Left hindlimb (tissue), 1 donor: ENCODE measurements around the gene GJA8.
"Not testable (repeated sequence)": the region's sequence is repeated elsewhere in the genome, so short reads cannot be mapped to it uniquely, and the experiment has no call there.

Experiments used
- DNase-seq: peaks from one replicate; pipeline ENCODE4 v3.0.0-alpha.2; 2018

Gene GJA8

GRCh38 chr1:147902253-147902845, at the start of gene GJA8:
Gene GJA8 (plus strand): TSS chr1:147902795. CDS start chr1:147907956, 5,161 bp downstream.
- no peak for DNase-seq

DNA sequence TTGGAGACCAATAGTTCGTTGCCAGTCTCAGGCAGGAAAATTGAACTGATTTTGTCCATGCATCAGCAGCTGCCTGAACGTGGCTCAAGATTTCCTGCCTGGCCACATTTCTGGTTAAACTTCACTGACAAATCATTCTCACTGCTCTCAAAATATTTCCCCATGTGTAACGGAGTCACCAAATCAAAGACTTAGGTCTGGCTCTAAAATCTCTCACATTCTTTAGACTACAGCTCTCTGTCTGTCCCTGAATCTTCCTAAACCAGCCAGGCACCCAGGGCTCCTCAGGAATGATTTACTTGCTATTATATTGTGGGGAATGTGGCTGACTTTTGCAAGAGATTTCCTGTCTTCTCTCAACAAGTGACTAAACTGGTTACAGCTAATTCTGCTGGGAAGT, 49.2 kb upstream of the GJA8 start:
- DNase-seq, result no peak

DNA sequence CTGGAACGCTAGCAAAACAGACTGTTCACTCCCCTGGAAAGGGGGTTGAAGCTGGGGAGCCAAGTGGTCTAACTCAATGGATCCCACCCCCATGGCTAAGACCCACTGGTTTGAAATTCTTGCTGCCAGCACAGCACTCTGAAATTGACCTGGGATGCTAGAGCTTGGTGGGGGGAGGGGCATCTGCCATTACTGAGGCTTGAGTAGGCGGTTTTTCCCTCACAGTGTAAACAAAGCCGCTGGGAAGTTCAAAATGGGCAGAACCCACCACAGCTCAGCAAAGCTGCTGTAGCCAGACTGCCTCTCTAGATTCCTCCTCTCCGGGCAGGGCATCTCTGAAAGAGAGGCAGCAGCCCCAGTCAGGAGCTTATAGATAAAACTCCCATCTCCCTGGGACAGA, 47.6 kb upstream of the GJA8 start:
- not testable (repeated sequence) for DNase-seq

- not testable (repeated sequence) for DNase-seq
These were observed 46.6 kb upstream of the GJA8 start for GRCh38 chr1:147855996-147856395.

DNA sequence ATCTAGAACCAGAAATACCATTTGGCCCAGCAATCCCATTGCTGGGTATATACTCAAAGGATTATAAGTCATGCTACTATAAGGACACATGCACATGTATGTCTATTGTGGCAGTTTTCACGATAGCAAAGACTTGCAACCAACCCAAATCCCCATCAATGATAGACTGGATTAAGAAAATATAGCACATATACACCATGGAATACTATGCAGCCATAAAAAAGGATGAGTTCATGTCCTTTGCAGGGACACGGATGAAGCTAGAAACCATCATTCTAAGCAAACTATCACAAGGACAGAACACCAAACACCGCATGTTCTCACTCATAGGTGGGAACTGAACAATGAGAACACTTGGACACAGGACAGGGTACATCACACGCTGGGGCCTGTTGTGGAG, 35.4 kb upstream of the GJA8 start:
- not testable (repeated sequence) for DNase-seq

DNA sequence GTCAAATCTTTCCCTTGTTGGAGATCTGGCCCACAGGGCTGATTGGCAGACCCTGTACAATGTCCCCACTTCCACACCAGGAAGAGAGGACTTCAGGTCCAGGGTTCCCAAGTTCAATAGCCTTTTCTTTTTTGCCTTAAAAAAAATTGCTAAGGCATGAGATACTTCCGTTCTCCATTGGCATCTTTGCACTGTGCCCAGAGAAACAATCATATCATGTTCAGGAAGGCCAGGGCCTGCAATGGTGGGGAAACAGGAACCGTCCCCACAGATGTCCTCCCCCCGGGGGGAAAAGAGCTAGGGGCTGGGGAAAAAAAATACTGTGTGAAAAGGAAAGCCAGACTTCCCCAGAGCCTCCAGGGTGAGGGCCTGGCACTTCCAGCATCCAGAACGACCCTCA, 24.6 kb upstream of the GJA8 start:
- DNase-seq, result no peak

GRCh38 chr1:147879911-147880310, 22.7 kb upstream of the GJA8 start:
- DNase-seq, result no peak

DNA sequence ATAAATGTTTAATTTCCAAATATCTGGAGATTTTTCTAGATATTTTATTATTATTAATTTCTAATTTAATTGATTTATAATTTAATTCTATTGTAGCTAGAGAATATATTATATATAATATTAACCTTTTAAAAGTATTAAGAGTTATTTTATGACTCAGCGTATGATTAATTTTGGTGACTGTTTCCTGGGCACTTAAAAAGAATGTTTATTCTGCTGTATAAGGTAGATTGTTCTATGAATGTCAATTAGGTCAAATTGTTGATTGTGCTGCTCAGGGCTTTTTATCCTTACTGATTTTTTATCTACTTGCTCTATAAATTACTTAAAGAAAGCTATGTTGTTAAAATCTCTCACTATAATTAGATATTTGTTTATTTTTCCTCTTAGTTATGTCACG, 20.1 kb upstream of the GJA8 start:
- DNase-seq, result no peak

DNA sequence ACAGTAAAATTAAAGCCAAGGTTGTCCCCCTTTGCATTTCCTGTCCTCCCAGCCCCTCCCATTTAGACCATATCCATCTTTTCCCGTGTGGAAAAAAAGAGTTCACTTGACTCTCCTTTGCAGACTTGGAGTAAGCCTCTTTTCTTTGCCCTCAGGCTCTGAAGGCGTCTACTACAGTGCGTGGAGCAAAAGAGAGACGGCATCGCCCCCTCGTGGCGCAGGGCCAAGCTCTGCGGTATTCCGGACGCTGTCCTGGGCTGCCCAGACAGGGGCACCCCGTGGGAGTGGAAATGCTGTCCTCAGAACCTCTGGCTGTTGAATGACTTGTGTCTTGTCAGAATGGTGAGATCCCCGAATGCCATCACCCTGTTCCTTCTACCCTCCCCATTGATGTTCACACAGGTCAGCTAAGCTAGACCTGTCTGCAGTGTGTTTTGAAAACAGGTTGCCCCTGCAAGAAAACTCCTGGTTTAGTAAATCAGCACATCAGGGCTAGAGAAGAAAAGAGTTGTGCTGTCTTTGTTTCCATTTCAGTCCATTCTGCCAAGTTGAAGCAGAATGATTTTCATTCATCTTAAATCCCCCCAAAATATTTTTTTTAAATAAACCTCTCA, 12.3 kb upstream of the GJA8 start:
- peak; percentile 68 for DNase-seq

GRCh38 chr1:147891088-147891487, 11.5 kb upstream of the GJA8 start:
- DNase-seq, result no peak

DNA sequence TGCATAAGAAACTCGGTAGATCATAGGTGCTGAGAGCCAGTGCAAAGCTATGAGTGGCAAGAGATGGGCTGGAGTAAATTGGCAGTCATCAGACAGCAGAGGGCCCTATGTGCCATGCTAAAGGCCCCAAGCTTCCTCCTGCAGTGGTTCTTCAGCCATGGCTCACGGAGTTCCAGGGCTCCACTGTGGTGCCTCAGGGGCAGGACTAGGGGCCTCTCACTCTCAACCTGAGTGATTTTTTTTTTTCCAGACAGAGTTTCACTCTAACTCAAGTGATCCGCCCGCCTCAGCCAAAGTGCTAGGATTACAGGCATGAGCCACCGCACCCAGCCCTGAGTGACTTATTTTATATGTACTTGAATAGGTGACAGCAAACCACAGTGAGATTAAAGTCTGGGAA, 10.4 kb upstream of the GJA8 start:
- no peak for DNase-seq

GRCh38 chr1:147892731-147893214, 9.8 kb upstream of the GJA8 start:
- peak; percentile 43 for DNase-seq

DNA sequence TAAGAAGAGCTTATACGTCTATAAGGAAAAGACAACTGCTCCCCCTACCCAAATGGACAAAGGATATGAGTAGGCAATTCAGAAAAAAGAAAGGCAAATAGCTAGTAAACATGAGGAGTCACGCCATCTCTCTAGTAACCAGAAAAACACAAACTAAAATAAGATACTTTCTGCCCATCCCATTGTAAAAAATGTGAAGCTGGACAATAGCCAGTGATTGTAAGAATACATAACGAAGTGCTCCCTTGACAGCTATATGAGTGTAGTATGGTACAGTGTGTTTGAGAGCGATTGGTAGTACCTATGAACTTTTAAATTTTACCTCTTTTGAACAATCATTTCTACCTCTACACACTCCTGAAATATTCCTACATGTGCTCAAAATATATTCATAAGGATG, 7.5 kb upstream of the GJA8 start:
- no peak for DNase-seq

DNA sequence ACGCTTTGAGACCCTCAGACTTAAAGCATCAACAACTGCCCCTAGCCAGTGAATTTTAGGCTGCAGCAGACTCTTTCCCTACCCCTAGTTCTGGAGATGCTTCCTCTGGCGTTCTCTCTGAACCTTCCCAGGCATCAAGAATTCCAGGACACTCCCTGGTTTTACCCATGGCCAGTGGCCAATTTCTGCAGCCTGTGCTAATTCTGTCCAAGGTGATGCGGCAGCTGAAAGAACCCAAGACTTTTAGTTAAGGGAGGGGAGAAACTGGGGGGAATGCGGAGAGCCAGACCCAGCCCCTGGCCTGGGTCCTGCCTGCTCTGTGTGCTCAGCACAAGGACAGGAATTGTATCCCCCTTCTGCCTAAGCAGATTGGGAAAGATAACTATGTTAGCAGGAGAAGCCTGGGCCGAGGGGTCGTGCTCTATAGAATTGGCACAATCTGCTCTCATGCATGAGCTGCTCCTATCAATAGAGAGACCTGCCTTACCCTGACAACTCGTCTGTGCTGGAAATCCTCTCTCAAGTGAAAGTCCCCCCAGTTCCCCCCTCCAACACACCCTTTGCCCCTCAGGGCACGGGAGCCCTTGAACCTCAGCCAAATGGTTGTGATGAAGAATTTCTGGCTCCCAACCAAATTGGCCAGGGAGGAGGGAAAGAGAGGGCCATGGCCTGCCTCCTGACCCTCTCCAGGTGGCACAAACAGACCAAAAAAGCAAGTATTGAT, 5.4 kb upstream of the GJA8 start:
- DNase-seq, result no peak

DNA sequence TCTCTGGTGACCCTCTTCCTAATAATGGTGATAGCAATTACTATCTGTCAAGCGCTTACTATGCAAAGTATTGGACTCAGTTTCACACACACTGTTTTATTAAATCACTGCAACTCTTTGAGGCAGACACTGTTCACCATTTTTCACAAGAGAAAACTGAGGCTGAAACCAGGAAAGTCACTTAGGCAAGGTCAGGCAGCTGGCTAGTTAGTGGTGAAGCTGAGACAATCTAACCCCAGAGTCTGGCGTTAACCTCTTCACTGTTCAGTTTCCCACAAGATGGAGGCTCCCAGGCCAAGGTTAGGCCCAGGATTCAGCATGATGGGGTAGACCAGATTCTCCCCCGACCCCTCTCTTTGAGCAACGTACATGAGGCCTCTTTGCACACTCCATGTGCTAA, 4.8 kb upstream of the GJA8 start:
- no peak for DNase-seq

GRCh38 chr1:147904726-147905125, 2.1 kb downstream of the GJA8 start:
- no peak for DNase-seq

DNA sequence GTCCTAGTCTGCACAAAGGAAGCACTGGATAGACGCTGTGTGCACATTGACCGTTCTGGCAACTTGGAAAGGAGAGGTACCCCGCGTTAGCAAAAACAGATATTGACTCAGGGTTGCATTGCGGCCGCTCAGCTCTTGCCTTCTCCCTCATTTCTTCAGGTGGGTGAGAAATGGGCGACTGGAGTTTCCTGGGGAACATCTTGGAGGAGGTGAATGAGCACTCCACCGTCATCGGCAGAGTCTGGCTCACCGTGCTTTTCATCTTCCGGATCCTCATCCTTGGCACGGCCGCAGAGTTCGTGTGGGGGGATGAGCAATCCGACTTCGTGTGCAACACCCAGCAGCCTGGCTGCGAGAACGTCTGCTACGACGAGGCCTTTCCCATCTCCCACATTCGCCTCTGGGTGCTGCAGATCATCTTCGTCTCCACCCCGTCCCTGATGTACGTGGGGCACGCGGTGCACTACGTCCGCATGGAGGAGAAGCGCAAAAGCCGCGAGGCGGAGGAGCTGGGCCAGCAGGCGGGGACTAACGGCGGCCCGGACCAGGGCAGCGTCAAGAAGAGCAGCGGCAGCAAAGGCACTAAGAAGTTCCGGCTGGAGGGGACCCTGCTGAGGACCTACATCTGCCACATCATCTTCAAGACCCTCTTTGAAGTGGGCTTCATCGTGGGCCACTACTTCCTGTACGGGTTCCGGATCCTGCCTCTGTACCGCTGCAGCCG, 5.4 kb downstream of the GJA8 start:
- DNase-seq, result no peak

- DNase-seq, result no peak
These were observed 10.0 kb downstream of the GJA8 start for GRCh38 chr1:147912553-147912952.

DNA sequence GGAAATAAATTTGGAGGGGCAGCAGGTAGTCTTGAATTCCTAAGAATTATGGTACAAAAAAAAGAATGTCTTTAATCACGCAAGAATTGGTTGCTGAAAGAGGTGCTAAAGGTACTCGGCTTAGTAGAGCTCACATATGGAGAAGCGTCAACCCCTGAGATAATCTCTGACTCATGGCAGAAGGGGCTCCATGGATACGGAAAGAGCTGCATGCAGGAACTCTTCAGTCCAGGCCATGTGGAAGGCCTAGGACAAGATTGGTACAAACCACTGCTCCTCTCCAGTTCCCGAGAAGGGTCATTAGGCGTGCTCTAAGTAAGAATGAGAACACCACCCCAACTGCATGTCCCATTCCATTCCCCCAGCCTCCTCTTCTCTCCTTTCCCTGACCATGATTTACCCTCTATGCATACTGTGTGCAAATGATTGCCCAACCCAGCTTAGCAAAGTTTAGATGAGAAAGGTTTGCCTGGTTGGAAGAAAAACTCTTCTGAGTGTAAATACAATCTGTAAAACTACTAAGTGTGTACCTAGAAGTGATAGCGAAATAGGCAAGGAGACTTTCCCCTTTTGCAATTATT, 10.9 kb downstream of the GJA8 start:
- DNase-seq, result no peak

DNA sequence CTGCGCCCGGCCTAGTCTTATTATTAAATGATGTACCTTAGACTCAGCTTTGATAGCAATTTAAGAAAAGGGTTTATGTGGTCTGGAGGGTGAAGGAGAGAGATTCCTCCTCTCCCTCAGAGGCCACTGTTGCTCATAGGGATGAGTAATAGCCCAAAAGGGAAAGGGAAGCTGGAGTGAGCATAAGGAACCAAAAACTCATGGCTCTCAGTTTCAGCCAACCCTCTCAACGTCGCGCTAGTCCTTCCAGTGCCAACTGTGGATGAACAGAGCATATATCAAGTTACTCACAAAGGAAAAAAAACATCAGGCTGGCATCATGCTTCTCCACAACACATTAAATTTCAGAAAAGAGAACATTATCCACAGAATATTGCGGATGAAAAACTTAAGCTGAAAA, 17.3 kb downstream of the GJA8 start:
- DNase-seq, result no peak

DNA sequence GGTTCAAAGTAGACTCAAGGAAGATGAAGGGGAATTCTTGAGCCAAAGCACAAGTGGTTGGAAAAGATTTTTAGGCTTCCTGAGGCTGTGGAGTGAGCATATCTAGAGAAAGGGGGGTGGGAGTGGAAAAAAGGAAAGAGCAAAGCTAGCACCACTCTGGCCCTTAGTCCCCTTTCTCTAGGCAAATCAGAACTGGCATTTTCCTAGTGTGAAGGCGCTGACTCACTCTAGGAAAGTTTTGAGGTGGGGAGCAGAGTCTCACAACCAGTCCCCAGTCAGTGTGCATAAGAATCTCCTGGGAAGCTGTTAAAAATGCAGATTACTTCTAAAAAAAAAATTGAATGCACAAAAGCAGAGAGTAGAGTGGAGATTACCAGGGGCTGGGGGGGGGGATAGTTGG, 22.2 kb downstream of the GJA8 start:
- no peak for DNase-seq

DNA sequence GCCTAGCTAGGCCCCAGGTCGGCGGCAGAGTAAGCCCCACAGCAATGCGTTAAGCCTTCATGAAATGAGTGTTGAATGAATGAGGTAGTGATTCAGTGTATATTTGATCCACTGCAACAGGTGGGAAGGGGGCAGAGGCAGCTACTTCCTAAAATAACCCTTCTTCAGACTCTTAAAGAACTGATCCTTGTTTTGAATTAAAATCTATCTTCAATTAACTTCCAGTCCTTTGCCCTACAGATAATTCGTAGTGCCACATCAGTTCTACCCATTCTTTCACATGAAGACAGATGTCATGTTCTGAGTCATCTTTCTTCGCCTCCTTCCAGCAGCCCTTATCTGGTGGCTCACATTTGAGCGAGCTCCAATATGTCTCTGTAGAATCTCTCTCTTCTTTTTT, 24.6 kb downstream of the GJA8 start:
- not testable (repeated sequence) for DNase-seq

- DNase-seq, result not testable (repeated sequence)
These were observed 25.1 kb downstream of the GJA8 start for GRCh38 chr1:147927689-147928088.
